Measurements from ENCODE around the gene SLC5A2. TPM values are rescaled to one million over a fixed set of nuclear protein-coding genes. Genes with fewer than 3 reads are reported as not detected.
"Not testable (repeated sequence)": the region's sequence is repeated elsewhere in the genome, so short reads cannot be mapped to it uniquely, and the experiment has no call there.

SLC5A2 gene
- total RNA-seq, 2 experiments from 2014 or later = 0.53 to 1.0 TPM

DNA sequence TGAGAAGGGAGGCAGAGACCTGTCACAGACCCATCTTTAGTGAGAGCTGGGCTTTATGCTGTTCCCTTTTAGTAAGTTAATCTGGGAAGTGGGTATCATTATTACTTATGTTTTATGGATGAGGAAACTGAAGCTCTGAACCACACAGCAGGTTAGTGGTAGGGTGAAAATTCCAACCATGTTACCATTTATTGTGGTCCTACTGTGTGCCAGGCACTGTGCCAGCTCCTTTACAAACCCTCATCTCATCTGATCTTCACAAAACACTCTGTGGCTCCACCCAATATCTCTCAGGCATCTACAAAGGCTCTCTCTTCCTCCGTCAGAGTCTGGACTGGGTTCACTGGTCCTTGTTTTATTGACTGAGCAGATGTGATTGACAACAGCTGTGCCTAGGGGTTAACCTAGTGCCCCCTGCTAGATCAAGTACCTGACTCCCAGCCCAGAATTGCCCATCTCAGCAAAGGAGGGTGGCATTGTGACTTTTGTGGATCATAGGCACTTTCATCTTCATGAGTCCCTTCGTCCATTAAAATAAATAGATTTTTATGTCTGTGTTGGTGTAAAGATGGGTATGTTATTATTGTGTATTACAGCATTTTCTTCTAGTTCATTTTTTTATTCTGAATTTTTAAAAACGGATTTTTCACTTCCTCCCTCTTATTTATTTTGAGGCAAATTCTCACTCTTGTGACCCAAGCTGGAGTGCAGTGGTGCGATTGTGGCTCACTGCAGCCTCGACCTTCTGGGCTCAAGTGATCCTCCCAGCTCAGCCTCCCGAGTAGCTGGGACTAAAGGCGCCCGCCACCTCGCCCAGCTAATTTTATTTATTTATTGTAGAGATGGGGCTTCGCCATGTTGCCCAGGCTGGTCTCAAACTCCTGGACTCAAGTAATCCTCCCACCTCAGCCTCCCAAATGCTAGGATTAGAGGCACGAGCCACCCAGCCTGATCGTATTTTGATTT lies 7.9 kb upstream of the SLC5A2 start:
- H3K9me3 Mint-ChIP-seq = no peaks in the 10 kb centered on the region
- no peak overlapping the region for H3K4me3 Mint-ChIP-seq
- no peak overlapping the region for H3K27ac Mint-ChIP-seq
- H3K27me3 Mint-ChIP-seq = peaks cover 40% of the 10 kb centered on the region
- peaks cover 10% of the 10 kb centered on the region for H3K4me1 Mint-ChIP-seq
- POLR2A ChIA-PET = interaction anchor here (1.2 to 4.5 kb wide), 2 partner anchors 15 to 16 kb away, joined by 11 to 36 read pairs; partner anchors contain the start of gene ARMC5
- ATAC-seq (ENCODE audit: low read depth) (no peak), DNase-seq (no peak)
- H3K36me3 Mint-ChIP-seq = no peaks in the 10 kb centered on the region

GRCh38 chr16:31475946-31476302 lies 7.0 kb upstream of the SLC5A2 start:
- Mint-ChIP-seq H3K27me3 (peaks cover 37% of the 10 kb centered on the region), H3K4me3 (peak overlapping the region; percentile 88), H3K4me1 (peaks cover 10% of the 10 kb centered on the region), H3K9me3 (no peaks in the 10 kb centered on the region), H3K27ac (peak overlapping the region; percentile 80), H3K36me3 (no peaks in the 10 kb centered on the region)
- no peak for DNase-seq
- POLR2A ChIA-PET = interaction anchor here (1.4 to 4.5 kb wide), 2 partner anchors 15 to 17 kb away, joined by 6 to 36 read pairs; partner anchors contain the start of gene ARMC5
- no peak for ATAC-seq (ENCODE audit: low read depth)

DNA sequence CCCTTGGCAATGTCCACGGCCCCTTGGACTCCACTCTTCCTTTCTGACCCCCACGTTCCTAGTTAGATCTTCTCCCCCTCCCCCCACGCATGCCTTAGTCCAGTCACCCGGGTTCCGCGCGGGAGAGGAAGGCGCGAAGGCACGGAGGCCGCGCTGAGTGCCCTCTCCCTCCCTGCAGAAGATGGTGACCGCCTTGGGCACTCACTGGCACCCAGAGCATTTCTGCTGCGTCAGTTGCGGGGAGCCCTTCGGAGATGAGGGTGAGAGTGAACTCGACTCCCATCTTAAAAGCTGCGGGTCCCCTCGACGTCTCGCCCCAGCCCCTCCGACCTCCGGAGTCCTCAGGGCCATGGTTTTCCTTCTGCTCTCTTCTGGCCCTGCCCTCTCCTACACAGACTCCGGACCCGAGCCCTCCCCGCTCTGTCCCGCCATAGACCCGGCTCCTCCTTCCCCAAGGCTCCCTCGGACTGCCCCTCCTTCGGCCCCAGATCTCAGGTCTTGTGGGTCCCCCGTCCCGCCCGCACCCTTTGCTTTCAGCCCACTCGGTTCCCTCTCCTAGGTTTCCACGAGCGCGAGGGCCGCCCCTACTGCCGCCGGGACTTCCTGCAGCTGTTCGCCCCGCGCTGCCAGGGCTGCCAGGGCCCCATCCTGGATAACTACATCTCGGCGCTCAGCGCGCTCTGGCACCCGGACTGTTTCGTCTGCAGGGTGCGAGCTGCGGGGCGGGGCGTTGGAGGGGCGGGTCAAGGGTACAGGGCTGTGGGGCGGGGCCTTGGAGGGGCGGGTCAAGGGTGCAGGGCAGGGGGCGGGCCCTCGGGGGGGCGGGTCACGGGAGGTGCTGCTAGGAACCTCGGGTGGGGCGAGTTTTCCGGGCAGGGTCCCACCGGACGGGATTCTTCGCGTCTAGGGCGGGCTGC lies 6.4 kb upstream of the SLC5A2 start:
- H3K27me3 Mint-ChIP-seq = peaks cover 31% of the 10 kb centered on the region
- POLR2A ChIA-PET = interaction anchor here (0.8 to 4.5 kb wide), 5 partner anchors 12 to 237 kb away, joined by 4 to 36 read pairs (median 5); partner anchors contain the start of gene ARMC5
- peak overlapping the region; percentile 88 for H3K4me3 Mint-ChIP-seq
- H3K9me3 Mint-ChIP-seq = no peaks in the 10 kb centered on the region
- peaks cover 10% of the 10 kb centered on the region for H3K4me1 Mint-ChIP-seq
- peak; percentile 87 for ATAC-seq (ENCODE audit: low read depth)
- no peaks in the 10 kb centered on the region for H3K36me3 Mint-ChIP-seq
- DNase-seq = peak; percentile 84
- H3K27ac Mint-ChIP-seq = peak overlapping the region; percentile 80

DNA sequence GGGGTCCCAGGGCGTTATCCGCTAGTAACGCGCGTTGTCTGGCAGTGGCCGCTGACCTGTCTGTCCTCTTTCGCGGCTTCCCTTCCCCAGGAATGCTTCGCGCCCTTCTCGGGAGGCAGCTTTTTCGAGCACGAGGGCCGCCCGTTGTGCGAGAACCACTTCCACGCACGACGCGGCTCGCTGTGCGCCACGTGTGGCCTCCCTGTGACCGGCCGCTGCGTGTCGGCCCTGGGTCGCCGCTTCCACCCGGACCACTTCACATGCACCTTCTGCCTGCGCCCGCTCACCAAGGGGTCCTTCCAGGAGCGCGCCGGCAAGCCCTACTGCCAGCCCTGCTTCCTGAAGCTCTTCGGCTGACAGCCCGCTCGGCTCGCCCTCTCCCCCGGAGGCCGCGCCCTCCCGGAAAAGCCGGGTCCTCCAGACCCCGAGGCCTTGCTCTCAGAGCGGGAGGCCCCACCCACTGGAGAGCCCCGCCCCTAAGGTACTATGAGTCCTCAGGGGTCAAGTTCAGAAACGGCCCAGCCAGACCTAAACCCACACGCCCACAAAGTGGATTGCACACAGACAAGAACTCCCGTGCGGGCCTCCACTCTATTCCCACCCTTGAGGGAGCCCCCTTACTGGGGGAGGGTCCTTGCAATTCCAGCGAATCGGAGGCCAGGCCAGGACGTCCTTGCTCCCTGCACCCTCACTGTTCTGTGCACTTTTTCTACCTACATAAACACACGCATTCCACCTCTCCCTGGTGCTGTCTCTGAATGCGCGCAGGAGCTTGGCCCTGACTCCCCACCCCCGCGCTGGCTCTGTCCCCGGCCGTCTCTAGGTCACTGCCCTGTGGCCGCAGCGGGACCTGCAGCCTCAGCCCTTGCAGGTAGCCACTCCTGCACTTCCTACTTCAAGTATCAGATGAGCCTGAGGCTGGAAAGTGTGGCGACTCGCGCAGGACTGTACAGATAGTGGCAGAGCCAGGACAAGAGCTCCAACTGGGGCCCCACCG lies 5.4 kb upstream of the SLC5A2 start:
- H3K4me1 Mint-ChIP-seq = peaks cover 8% of the 10 kb centered on the region
- peak overlapping the region; percentile 71 for H3K4me3 Mint-ChIP-seq
- no peaks in the 10 kb centered on the region for H3K36me3 Mint-ChIP-seq
- ATAC-seq (ENCODE audit: low read depth) (peak; percentile 29), DNase-seq (peak; percentile 61)
- H3K27ac Mint-ChIP-seq = peak overlapping the region; percentile 65
- POLR2A ChIA-PET = interaction anchor here (0.8 to 4.5 kb wide), 6 partner anchors 11 to 236 kb away, joined by 4 to 36 read pairs (median 5); partner anchors contain the start of genes ARMC5 and RUSF1
- H3K27me3 Mint-ChIP-seq = peaks cover 26% of the 10 kb centered on the region
- H3K9me3 Mint-ChIP-seq = no peaks in the 10 kb centered on the region

- ATAC-seq (ENCODE audit: low read depth) (no peak), DNase-seq (no peak)
- peaks cover 6% of the 10 kb centered on the region for H3K4me1 Mint-ChIP-seq
- peaks cover 17% of the 10 kb centered on the region for H3K27me3 Mint-ChIP-seq
- H3K27ac Mint-ChIP-seq = no peak overlapping the region
- POLR2A ChIA-PET = interaction anchor here (1.8 to 4.5 kb wide), 2 partner anchors 20 to 29 kb away, joined by 4 to 36 read pairs; partner anchors contain the start of genes ARMC5 and RUSF1
- H3K36me3 Mint-ChIP-seq = no peaks in the 10 kb centered on the region
- H3K9me3 Mint-ChIP-seq = no peaks in the 10 kb centered on the region
- no peak overlapping the region for H3K4me3 Mint-ChIP-seq
Measured at GRCh38 chr16:31478956-31479355, 4.0 kb upstream of the SLC5A2 start.

GRCh38 chr16:31479751-31480150 lies 3.2 kb upstream of the SLC5A2 start:
- ATAC-seq (ENCODE audit: low read depth) = no peak
- Mint-ChIP-seq H3K27me3 (peaks cover 17% of the 10 kb centered on the region), H3K9me3 (no peaks in the 10 kb centered on the region), H3K4me3 (no peak overlapping the region), H3K27ac (no peak overlapping the region), H3K4me1 (peaks cover 6% of the 10 kb centered on the region), H3K36me3 (no peaks in the 10 kb centered on the region)
- POLR2A ChIA-PET = interaction anchor here (4.5 kb wide), 1 partner anchor 20 kb away, joined by 36 read pairs; the partner anchor contains the start of gene ARMC5
- DNase-seq = no peak

DNA sequence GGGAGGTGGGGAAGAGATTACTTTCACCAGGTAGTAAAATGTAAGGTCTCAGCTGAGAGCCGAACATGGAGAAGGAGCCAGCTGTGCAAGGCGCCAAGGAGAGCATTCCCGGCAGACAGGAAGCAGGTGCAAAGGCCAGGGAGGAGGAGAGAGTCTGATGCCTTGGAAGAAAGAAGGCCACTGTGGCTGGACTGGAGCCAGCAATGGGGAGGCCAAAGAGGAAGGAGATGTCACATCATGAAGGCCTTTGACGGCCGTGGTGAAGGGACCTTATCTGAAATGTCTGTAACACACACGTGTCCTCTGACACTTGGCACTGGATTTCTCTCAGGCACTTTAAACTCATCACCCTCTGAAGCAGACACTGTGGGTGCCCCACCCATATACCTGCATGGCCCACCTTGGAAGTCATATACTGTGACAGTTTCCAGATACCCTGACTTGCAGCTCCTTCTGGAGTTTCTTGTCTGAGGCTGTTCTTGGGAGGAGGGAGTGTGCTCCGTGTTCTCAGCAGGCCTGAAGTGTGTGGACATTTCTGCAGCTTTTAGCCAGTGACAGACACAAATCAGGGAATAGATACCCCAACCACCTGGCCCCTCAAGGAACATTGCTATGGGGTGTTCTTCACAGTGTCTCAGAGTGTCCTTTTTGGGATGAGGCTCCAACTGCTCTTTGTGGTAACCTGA lies 1.9 kb upstream of the SLC5A2 start:
- Mint-ChIP-seq H3K27me3 (peaks cover 10% of the 10 kb centered on the region), H3K27ac (no peak overlapping the region), H3K4me3 (no peak overlapping the region), H3K4me1 (peaks cover 6% of the 10 kb centered on the region), H3K36me3 (no peaks in the 10 kb centered on the region), H3K9me3 (no peaks in the 10 kb centered on the region)
- no peak for ATAC-seq (ENCODE audit: low read depth)
- POLR2A ChIA-PET = interaction anchor here (1.2 kb wide), 1 partner anchor 21 kb away, joined by 3 read pairs; no protein-coding TSS in a partner anchor
- DNase-seq = no peak

GRCh38 chr16:31484048-31484447 lies 1.1 kb downstream of the SLC5A2 start:
- ATAC-seq (ENCODE audit: low read depth); H3K4me1 Mint-ChIP-seq; DNase-seq; H3K27ac Mint-ChIP-seq; H3K36me3 Mint-ChIP-seq; POLR2A ChIA-PET; H3K4me3 Mint-ChIP-seq; H3K9me3 Mint-ChIP-seq; H3K27me3 Mint-ChIP-seq: not testable (repeated sequence)

DNA sequence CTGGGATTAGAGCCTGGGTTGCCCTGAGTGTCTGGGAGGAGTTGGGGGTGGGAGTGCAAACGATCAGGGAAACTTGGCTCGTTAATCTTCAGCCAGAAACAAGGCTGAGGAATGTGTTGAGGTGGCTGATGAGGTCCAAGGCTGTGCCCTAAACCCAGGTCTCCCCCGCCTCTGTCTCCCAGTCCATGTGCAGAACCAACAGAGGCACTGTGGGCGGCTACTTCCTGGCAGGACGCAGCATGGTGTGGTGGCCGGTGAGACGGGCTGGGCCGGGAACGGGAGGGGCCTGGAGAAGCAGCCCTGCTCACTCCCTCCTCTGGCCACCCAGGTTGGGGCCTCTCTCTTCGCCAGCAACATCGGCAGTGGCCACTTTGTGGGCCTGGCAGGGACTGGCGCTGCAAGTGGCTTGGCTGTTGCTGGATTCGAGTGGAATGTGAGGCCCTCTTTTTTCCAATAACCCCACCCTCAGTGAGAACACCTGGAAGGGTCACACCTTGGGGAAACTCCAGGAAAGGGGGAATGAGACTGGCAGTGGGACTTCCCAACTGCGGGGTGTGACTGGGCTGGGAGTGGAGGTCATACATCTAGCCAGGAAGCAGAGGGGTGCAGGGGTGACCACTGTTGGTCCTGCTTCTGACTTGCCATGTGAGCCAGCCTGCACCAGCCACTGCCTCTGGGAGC lies 1.7 kb downstream of the SLC5A2 start:
- DNase-seq (no peak), ATAC-seq (ENCODE audit: low read depth) (no peak)
- H3K4me1 Mint-ChIP-seq = peaks cover 2% of the 10 kb centered on the region
- H3K27me3 Mint-ChIP-seq = peaks cover 3% of the 10 kb centered on the region
- no peak overlapping the region for H3K4me3 Mint-ChIP-seq
- H3K27ac Mint-ChIP-seq = no peak overlapping the region
- no peaks in the 10 kb centered on the region for H3K9me3 Mint-ChIP-seq
- no peaks in the 10 kb centered on the region for H3K36me3 Mint-ChIP-seq
- POLR2A ChIA-PET = interaction anchor here (1.0 kb wide), 1 partner anchor 16 kb away, joined by 3 read pairs; no protein-coding TSS in a partner anchor

- no peaks in the 10 kb centered on the region for H3K36me3 Mint-ChIP-seq
- H3K9me3 Mint-ChIP-seq = no peaks in the 10 kb centered on the region
- ATAC-seq (ENCODE audit: low read depth) (no peak), DNase-seq (no peak)
- H3K4me1 Mint-ChIP-seq = peaks cover 4% of the 10 kb centered on the region
- peaks cover 3% of the 10 kb centered on the region for H3K27me3 Mint-ChIP-seq
- H3K4me3 Mint-ChIP-seq = no peak overlapping the region
- no peak overlapping the region for H3K27ac Mint-ChIP-seq
- POLR2A ChIA-PET = interaction anchor here (1.0 kb wide), 1 partner anchor 15 kb away, joined by 3 read pairs; no protein-coding TSS in a partner anchor
Measured at GRCh38 chr16:31485571-31485970, 2.6 kb downstream of the SLC5A2 start.

DNA sequence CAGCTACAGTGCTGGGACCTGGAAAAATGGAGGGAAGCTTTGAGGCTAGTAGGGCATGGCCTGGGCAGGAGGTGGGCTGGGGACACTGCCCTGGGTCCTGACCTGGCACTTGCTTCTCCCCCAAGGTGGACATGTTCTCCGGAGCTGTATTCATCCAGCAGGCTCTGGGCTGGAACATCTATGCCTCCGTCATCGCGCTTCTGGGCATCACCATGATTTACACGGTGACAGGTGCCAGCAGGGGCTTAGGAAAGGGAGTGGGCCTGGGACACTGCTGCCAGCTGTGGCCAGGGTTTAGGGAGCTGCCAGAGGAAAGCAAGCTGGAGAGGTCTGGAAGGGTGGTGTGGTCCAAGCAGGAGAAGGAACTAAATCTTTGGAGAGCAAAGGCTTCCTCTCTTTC lies 3.1 kb downstream of the SLC5A2 start:
- POLR2A ChIA-PET = no interaction called here
- no peak overlapping the region for H3K27ac Mint-ChIP-seq
- H3K4me3 Mint-ChIP-seq = no peak overlapping the region
- H3K36me3 Mint-ChIP-seq = no peaks in the 10 kb centered on the region
- ATAC-seq (ENCODE audit: low read depth) (no peak), DNase-seq (no peak)
- peaks cover 4% of the 10 kb centered on the region for H3K4me1 Mint-ChIP-seq
- no peaks in the 10 kb centered on the region for H3K9me3 Mint-ChIP-seq
- peaks cover 3% of the 10 kb centered on the region for H3K27me3 Mint-ChIP-seq
